Astrocyte of the hippocampus (primary cell): ENCODE measurements around the gene AP3D1.
"Not testable (repeated sequence)": the region's sequence is repeated elsewhere in the genome, so short reads cannot be mapped to it uniquely, and the experiment has no call there.

Source experiments
- DNase-seq: peaks from one replicate; pipeline ENCODE4 v3.0.0; 2011; ENCODE audit warnings: low read depth, low spot score

AP3D1 gene

DNA sequence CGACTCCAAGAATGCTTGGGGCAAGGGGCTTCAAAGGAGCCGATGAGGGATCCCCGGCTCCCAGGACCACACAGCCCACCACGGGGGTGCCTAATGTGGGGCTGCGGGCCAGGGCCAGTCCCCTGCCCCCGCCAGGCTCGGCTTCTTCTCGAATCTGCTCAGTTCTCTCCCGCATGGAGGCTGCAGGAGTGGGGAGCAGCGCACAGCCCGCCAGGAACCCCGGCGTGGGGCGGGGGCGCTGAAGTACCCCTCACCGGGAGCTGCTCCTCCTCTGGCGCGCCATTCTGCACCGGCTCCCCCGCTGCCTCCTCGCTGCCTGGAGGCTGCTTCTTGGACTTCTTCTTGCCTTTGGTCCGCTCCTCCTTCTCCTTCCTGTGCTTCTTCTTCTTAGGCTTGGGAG is 39.9 kb downstream of the AP3D1 start:
- DNase-seq = no peak

DNA sequence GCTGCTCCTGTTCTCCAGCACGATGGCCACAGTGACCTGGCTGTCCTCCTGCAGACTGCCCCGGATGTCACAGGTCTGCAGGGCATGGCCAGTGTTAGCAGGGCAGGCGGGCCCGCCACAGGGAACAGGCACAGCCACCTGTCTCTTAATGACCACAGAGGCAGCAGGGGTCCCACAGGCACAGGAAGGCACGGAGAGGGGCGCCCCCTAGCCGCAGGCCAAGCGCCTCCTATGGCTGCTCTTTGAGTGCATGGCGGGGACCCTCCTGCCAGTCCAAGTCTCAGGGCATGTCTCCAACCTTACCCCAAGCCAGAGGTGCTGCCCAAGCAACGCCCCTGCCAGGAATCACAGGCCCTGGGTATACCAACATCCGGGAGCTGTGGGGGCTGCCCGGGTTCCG is 40.5 kb downstream of the AP3D1 start:
- no peak for DNase-seq

DNA sequence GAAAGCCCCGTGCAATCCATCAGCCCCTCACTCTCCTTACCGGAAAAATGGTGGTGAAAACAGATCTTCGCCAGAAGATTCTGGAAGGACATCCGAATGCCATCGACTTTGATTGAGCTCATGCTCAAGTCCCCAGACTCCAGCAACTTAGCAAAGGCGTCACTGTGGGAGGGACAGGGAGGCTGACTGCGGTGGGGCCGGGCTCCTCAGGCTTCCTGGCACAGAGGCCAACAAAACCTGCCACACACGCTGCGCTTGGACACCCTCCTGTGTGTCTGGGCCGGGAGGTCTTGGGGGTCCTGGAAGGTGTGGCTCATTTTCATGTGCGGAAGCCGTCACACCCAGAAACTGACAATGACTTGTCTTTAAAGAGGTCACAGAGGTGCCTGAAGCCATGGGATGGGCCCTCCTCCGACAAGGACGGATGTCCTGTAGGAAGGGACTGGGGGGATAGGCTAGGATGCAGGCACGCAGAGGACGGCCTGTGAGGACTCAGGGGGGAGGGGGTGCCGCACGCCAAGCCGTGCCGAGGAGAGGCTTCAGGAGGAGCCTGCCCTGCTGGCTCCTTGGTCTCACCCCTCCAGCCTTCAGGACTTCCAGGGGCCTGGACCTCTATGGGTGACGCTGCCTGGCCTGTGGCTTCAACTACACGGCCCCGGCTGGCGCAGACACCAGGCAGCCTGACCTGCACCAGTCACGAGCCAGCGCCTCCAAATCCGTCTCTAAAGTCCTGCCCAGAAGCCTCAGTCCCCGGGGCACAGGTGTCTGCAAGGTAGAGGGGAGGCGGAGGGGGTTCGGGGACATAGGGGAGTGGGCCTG is 42.1 kb downstream of the AP3D1 start:
- no peak for DNase-seq

DNA sequence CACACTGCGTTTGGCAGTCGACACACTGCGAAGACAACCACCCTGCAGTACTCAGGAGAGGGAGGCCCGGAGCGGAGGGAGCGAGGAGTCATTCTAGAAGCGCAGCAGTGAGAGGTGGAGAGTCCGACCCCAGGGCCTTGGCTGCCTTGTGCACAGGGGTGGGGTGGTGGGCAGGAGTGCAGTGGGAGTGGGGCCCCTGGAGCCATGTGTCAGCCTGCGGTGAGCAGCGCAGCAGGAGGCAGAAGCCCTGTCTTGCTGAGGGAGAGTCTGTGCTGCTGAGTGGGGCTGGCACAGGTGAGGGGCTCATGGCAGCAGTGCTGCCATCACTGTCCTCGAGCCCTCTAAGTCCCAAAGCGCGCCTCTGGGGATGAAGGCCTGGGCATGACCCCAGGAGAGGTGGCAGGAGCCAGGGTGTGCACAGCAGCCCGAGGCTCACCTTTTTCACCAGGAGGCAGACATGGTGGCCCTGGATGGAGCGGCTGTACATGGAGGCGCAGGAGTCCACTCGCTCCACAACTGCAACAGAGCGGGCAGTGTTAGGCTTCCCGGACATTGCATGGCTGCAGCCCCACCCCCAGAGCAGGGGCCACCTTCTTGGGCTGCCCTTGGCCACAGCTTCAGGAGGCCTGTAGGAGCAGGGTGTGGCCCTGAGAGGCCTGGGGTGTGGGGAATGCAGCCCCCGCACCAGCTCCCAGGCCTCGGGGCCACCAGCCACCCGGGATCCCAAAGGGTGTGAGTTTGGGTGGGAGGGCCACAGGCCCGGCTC is 42.9 kb downstream of the AP3D1 start:
- no peak for DNase-seq

DNA sequence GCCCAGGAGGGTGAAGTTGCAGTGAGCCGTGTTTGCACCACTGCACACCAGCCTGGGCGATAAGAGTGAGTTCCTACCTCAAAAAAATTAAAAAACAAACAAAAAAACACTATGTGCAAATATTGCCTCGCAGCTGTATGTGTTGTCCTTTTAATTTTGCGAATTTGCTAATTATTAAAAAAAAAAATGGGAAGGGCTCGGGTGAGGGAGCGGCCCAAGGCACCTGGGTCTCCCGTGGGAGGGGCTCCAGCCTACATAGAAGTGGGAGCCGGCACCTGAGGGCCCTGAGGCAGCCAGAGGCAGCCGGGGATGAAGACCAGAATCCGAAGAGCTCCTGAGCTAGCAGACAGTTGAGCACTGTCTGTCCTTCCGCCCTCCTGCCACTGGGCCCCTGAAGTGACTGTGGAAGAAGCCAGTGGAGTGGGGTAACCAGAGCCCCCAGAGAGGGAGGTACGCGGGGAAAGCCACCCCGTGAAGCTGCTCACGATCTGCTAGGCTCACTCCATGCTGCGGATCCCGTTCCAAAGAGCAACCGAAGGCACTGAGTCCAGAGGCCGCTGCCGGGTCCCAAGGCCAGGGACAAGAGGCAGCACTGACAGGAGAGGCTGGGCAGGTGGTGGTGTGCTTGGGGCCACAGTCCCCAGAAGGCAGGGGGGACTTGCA is 48.2 kb downstream of the AP3D1 start:
- DNase-seq = no peak

DNA sequence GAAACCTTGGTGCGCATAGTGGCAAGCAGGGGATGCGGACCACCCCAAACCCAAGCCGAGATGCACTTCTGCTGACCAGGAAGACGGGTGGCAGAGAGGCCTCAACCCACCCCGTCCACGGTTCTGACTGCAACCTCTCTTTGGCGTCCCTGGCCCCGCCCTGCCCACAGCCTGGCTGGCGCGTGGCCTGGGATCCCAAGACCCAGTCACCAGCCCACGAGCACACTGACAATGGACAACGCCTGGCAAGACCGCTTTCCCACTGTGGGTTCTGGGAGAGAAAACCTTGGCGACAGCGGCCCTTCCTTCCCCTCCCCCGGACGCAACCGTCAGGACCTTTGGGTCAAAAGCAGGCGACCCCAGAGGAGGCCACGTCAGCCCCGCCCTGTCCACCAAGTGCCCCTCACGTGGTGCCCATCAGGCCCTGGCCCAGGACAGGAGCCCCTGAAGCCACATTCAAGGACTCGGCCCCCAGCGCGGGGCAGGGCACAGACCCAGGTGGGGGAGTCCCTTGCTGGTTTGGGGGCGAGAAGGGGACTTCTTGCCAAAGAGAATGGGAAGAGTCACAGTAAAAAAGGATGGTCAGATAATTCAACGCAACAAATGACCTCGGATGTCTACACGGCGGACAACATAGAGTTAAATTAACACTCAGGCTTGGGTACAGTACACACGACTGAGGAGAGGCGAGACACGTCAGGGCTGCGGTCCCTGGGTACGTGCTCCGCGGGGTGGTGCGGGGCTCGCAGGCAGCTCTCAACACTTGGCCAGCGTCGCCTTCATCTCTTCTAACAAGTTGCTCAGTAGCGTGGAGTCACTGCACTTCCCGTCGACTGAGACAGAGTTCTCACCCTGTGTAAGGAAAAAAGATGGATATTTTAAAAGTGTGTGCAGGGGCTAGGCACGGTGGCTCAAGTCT is 49.7 kb downstream of the AP3D1 start:
- DNase-seq = no peak

DNA sequence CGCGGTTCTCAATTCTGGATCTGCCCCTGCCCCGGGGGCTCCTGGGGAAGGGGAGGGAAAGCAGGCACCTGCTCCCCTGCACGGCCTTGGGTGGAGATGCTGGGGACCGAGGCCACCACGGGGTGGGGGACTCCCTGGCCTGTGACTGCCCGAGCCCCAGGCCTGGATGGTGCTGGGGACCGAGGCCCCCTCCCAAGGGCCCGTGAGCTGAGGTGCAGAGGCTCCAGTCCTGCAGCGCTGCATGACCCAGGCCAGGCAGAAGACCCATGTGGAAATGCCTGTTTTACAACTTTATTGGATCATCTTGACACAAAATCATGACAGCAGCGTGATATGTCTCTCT is 50.7 kb downstream of the AP3D1 start:
- no peak for DNase-seq

DNA sequence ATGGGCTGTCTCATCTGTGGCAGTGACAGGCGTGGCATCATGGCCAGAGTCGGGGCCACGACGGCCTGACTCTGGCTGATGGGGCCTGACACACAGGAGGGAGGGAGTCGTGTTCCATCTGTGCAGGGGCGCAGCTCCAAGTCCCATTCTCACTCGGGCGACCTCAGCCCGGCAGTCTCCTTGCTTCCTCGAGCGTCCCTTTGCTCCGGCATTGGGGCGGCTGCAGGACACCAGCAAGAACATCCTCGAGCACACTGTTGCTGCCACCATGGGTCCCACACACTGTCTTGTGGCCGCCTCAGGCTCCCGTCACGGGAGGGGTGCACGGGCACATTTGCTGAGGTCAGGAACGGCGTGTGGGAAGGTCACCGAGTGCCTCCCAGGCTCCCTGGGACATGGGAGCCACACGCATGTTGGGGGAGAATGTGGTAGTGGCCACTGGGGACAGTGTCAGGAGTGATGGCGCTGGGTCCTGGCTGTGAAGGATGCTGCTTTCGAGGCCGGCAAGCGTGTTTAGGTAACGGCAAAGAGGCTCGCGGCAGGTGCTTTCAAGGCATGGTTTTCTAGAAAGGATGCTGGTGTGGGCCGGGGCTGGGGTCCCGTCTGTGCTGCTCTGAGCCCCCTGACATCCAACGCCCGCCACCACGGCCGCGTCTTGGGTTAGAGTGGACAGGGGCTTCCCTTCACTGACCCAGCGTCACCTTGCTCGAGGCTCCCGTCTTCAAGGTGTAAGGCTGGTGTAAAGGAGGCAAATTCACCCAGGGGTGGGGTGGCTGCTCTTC is 51.2 kb downstream of the AP3D1 start:
- DNase-seq = no peak

DNA sequence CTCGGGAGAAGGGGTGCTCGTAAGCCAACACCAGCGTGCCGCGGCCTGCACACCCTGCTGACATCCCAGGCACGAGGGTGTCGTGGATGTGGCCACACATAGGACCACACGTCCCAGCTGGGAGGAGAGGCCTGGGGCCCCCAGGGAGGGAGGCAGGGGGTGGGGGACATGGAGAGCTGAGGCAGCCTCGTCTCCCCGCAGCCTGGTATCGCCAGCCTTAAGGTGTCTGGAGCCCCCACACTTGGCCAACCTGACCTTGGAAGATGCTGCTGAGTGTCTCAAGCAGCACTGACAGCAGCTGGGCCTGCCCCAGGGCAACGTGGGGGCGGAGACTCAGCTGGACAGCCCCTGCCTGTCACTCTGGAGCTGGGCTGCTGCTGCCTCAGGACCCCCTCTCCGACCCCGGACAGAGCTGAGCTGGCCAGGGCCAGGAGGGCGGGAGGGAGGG is 52.3 kb downstream of the AP3D1 start:
- no peak for DNase-seq

DNA sequence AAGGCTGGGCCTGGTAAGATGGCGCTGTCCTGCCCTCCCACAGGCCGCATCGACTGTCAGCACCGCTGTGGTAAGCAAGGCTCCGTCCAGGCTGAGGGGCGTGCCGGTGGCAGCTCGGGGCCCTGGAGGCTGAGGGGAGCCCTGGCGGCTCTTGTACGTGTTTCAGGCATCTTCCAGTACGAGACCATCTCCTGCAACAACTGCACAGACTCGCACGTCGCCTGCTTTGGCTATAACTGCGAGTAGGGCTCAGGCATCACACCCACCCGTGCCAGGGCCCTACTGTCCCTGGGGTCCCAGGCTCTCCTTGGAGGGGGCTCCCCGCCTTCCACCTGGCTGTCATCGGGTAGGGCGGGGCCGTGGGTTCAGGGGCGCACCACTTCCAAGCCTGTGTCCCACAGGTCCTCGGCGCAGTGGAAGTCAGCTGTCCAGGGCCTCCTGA is 53.5 kb downstream of the AP3D1 start:
- no peak for DNase-seq

DNA sequence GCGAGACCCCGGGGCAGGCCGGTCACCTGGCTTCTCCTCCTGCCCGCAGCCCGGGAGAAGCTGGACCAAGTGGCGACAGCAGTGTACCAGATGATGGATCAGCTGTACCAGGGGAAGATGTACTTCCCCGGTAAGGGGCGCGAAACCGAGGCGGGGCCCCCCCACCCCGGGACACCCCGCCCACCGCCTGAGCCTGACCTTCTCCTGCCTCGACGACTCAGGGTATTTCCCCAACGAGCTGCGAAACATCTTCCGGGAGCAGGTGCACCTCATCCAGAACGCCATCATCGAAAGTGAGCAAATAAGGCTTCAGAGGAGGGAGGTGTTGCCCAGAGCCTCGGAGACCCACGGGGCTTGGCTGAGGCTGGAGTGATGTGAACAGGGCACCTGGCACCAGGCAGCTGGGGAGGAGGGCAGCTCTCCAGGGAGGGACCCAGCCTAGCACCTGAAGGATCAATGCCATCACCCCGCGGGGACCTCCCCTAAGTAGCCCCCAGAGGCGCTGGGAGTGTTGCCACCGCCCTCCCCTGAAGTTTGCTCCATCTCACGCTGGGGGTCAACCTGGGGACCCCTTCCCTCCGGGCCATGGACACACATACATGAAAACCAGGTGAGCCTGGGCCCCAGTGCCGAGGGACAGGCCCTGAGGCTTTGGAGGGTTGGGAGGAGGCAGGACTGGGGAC is 54.0 kb downstream of the AP3D1 start:
- DNase-seq = no peak

DNA sequence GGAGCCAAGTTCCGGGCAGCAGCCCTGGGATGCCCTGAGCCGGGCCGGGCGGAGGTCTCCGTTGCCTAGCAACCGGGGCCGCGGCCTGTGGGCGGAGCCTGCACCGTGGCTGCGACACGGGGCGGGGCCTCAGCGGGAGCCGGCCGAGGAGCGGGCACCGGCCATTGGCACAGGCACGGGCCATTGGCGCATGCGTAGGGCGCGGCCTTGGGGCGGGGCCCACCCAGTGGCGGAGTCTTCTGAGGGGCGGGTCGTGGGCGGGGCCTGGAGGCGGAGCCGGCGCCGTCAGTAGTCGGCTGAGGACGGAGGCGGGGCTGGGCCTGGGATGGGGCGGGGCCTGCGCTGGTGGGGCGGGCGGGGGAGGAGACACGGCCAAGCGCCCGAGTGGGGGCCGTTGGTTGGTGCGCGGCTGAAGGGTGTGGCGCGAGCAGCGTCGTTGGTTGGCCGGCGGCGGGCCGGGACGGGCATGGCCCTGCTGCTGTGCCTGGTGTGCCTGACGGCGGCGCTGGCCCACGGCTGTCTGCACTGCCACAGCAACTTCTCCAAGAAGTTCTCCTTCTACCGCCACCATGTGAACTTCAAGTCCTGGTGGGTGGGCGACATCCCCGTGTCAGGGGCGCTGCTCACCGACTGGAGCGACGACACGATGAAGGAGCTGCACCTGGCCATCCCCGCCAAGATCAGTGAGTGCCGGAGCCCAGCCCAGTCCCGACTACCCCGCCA is 54.7 kb downstream of the AP3D1 start, which contains the start of gene IZUMO4:
IZUMO4 (plus strand) TSS at position 436 of the 723 bp plus-strand sequence; CDS start at position 467, 31 bp downstream.
- peak; percentile 100 for DNase-seq

DNA sequence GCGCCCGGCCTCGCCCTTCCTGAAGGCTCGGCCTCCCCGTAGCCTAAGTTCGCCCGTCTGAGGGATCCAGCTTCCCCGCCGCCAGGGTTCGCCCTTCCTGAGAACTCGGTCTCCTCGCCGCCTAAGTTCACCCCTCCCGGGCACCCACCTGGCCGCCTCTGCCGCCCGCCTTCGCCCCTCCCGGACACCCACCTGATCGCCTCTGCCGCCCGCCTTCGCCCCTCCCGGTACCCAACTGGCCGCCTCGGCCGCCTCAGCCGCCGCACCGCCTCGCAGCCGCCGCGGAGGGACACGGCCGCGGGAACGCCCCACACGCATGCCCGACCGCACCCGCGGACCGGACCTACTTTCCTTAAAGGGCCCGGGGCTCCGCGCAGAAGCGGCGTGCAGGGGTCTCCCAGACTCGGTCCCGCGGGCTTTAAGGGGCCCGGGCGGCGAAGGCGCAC is 55.3 kb downstream of the AP3D1 start, which contains the start of gene MOB3A:
MOB3A (minus strand) TSS at position 293 of the 446 bp plus-strand sequence. CDS start 17,766 bp downstream, outside the sequence.
- peak; percentile 97 for DNase-seq

DNA sequence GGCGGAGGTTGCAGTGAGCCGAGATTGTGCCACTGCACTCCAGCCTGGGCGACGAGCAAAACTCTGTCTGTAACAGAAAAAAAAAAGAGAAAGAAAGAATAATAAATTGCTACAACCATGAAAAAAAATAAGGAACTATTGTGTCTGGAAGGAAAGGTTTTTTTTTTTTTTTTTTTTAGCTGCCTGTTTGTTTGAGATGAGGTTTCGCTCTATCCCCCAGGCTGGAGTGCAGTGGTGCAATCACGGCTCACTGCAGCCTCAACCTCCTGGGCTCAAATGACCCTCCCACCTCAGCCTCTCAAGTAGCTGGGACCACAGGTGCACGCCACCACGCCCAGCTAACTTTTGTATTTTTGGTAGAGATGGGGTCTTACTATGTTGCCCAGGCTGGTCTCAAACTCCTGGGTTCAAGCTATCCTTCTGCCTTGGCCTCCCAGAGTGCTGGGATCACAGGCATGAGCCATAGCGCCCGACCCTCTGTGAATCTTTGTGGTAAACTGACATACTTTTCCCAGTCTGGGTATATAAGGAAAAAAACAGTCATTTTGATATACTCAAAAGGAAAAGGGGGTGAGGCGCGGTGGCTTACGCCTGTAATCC is 59.3 kb downstream of the AP3D1 start:
- not testable (repeated sequence) for DNase-seq

DNA sequence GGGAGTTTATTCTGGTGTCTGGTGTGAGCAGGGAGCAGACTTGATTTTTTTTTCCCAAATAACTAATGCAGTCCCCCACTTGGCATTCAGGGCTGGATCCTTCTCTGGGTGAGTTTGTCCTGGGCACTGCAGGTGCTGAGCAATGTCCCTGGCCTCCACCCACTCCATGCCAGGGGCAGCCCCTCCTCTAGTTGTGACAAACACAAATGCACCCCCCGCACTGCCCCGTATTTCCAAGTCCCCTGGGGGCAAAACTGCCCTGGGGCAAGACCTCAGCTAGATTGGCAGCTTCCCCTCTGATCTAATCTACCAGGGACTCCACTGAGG is 61.7 kb downstream of the AP3D1 start:
- DNase-seq = no peak

DNA sequence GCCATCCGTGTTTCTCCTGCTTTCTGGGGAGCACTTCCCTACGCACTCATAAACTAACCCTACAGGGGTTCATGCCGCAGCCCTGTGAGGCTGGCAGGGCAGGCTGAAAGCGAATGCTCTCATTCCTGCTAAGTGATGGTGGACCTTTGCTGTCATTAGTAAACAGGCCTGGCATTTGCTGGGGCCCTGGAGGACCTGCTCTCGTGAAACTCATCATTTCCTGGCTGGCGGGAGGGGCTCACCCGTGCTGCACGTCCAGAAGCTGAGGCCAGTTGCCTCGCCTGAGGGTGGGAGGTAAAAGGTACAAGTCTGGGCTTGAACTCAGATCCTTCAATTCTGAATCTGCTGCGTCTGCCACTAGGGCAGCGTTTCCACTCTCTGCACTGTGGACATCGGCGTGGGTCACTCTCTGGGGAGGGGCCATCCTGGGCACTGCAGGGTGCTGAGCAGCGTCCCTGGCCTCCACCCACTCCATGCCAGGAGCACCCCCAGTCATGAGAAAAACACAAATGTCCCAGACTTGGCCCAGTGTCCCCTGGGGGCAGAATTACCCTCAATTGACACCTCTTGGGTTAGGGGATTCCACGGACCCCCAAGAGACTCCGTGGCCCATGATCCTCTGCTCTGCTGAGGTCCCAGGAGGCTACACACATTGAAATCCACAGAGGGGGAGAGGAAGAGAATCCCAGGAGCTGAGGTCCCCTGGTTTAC is 62.2 kb downstream of the AP3D1 start:
- no peak for DNase-seq

DNA sequence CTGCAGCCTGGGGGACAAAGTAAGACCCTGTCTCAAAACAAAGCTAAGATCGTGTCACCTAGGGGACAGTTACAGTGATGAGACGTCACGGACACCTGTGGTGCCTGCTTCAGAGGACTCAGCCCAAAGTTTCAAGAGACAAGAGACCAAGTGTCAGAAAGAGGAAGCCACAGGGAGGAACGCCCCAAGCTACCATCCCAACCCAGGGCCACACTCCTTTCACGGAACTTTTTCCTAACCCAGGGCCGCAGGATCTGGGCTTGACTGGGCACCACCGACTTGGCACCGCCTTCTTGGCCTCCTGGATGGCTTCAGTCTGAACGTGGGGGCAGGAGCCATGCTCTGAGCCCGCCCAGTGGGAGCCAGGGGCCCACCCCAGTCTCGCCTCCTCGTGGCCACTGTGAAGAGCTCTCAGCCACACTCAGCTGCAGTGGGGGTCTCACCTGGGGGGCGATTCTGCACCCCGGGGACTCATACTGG is 63.7 kb downstream of the AP3D1 start:
- DNase-seq = no peak
